NCI-H345 (cell line): ENCODE measurements around the gene VGLL1.

Experiments
- DNase-seq: peaks from one replicate; lab custom pipeline; 2025; lab: John Stamatoyannopoulos, UW

The VGLL1 gene

GRCh38 chrX:136551410-136551809, 19.4 kb downstream of the VGLL1 start:
- no peak for DNase-seq

GRCh38 chrX:136555694-136556093, 23.7 kb downstream of the VGLL1 start:
- DNase-seq, result no peak

GRCh38 chrX:136572030-136572429, 40.0 kb downstream of the VGLL1 start:
- DNase-seq, result no peak

GRCh38 chrX:136574548-136574947, 42.5 kb downstream of the VGLL1 start:
- no peak for DNase-seq

- peak; percentile 41 for DNase-seq
These were observed 45.5 kb downstream of the VGLL1 start for GRCh38 chrX:136577552-136577951.

- DNase-seq, result no peak
These were observed 48.3 kb downstream of the VGLL1 start for GRCh38 chrX:136580316-136580715.

- no peak for DNase-seq
These were observed 50.6 kb downstream of the VGLL1 start for GRCh38 chrX:136582624-136583023.

- DNase-seq, result no peak
These were observed 52.5 kb downstream of the VGLL1 start for GRCh38 chrX:136584545-136584944.

GRCh38 chrX:136585262-136585661, 53.2 kb downstream of the VGLL1 start:
- no peak for DNase-seq

GRCh38 chrX:136585960-136586359, 53.9 kb downstream of the VGLL1 start:
- DNase-seq, result no peak

- DNase-seq, result no peak
These were observed 54.4 kb downstream of the VGLL1 start for GRCh38 chrX:136586386-136586785.

- DNase-seq, result no peak
These were observed 55.5 kb downstream of the VGLL1 start for GRCh38 chrX:136587532-136587931.

GRCh38 chrX:136588036-136588435, 56.0 kb downstream of the VGLL1 start:
- no peak for DNase-seq

GRCh38 chrX:136589966-136590365, 58.0 kb downstream of the VGLL1 start:
- no peak for DNase-seq

GRCh38 chrX:136597356-136597755, 65.3 kb downstream of the VGLL1 start:
- no peak for DNase-seq

- no peak for DNase-seq
These were observed 65.9 kb downstream of the VGLL1 start for GRCh38 chrX:136597954-136598353.

GRCh38 chrX:136598631-136599030, 66.6 kb downstream of the VGLL1 start:
- DNase-seq, result no peak

- no peak for DNase-seq
These were observed 68.0 kb downstream of the VGLL1 start for GRCh38 chrX:136600059-136600458.
